GM12878 (cell line): ENCODE measurements around the gene NTPCR. TPM values are rescaled to one million over a fixed set of nuclear protein-coding genes. Genes with fewer than 3 reads are reported as not detected.
"Not testable (repeated sequence)": the region's sequence is repeated elsewhere in the genome, so short reads cannot be mapped to it uniquely, and the experiment has no call there.

Experiments
- ATAC-seq: fragments of 200-7000 bp; cut with Tn5 transposase; 3 replicates; pipeline ENCODE4 v1.9.1; 2020; ENCODE audit warnings: mild to moderate bottlenecking, moderate library complexity
- BruUV-seq: library from RNA; stranded (reverse); fragments of 400-500 nt; replicated peaks from 2 replicates; lab custom pipeline; 2021; lab: Mats Ljungman, UMichigan
- CTCF ChIA-PET: fragments of 300-600 bp; sonication (Branson Sonifier 250); formaldehyde crosslinking; extraction: SDS; loops from one replicate; lab custom pipeline; 2021; ENCODE audit warnings: inconsistent platforms; lab: Yijun Ruan, JAX
- POLR2A ChIA-PET: fragments of 350-600 bp; formaldehyde crosslinking; extraction: SDS; loops from one replicate; lab custom pipeline; 2021; ENCODE audit warnings: inconsistent platforms; lab: Charles Lee
- RAD21 ChIA-PET: fragments of 300-600 bp; sonication (Branson Sonifier 250); formaldehyde crosslinking; loops from one replicate; lab custom pipeline; 2023; ENCODE audit warnings: antibody characterized with exemption; ENCODE audit not compliant: unreplicated experiment; lab: Charles Lee
- SMC1A ChIA-PET: fragments of 300-600 bp; sonication (Branson Sonifier 250); formaldehyde crosslinking; loops from one replicate; lab custom pipeline; 2023; ENCODE audit not compliant: unreplicated experiment, uncharacterized antibody; lab: Charles Lee
- DNase-seq: peaks from one replicate; pipeline ENCODE4 v3.0.0-alpha.2; 2011; ENCODE audit warnings: low read depth, low spot score
- FAIRE-seq: peaks from 3 replicates; lab custom pipeline; 2011; peaks lifted over from hg19 to GRCh38; lab: Jason Lieb, UNC
- H2AFZ ChIP-seq: 2 replicates; pipeline ENCODE4 v1.6.0; 2011; ENCODE audit warnings: low read depth, low read length, control low read depth; ENCODE audit not compliant: control insufficient read depth
- H3K27ac ChIP-seq: 2 replicates; pipeline ENCODE4 v1.5.1; 2011; ENCODE audit warnings: control low read depth; ENCODE audit not compliant: control insufficient read depth, insufficient read depth
- H3K27me3 ChIP-seq, 2 experiments: replicated peaks in 1 of 2; 2 replicates each; pipeline versions ENCODE4 v1.6.0 to v1.6.1; 2011; ENCODE audit warnings: low read length in 1 of 2; ENCODE audit not compliant: control insufficient read depth in 2 of 2, insufficient read depth in 2 of 2
- H3K36me3 ChIP-seq, 2 experiments: 2 replicates each; pipeline ENCODE4 v1.5.1; 2011; ENCODE audit warnings: low read length in 1 of 2; ENCODE audit not compliant: control insufficient read depth in 2 of 2, insufficient read depth in 2 of 2
- H3K4me1 ChIP-seq: 2 replicates; pipeline ENCODE4 v1.6.1; 2011; ENCODE audit warnings: mild to moderate bottlenecking, low read length, moderate library complexity, mixed read lengths; ENCODE audit not compliant: control insufficient read depth, insufficient read depth
- H3K4me2 ChIP-seq: 2 replicates; pipeline ENCODE4 v1.6.0; 2011; ENCODE audit warnings: control low read depth; ENCODE audit not compliant: control insufficient read depth, insufficient read depth
- H3K4me3 ChIP-seq: fragments of 200-600 bp; sonication (generic); 2 replicates; pipeline ENCODE4 v1.5.1; 2016
- H3K79me2 ChIP-seq: 2 replicates; pipeline ENCODE4 v1.6.0; 2011; ENCODE audit warnings: low read length; ENCODE audit not compliant: control insufficient read depth, insufficient read depth
- H3K9ac ChIP-seq: 2 replicates; pipeline ENCODE4 v1.8.0; 2011; ENCODE audit warnings: low read length, control low read depth, mixed read lengths; ENCODE audit not compliant: control insufficient read depth, insufficient read depth
- H3K9me3 ChIP-seq: replicated peaks from 3 replicates; pipeline ENCODE4 v1.5.1; 2011; ENCODE audit warnings: mild to moderate bottlenecking, low read length; ENCODE audit not compliant: control insufficient read depth, insufficient read depth
- H4K20me1 ChIP-seq: 2 replicates; pipeline ENCODE4 v1.6.0; 2011; ENCODE audit not compliant: control insufficient read depth, insufficient read depth
- BCL11A ChIP-seq: IDR thresholded peaks from 2 replicates; pipeline ENCODE4 v1.6.1; 2011; ENCODE audit warnings: low read depth, low read length
- BRCA1 ChIP-seq: IDR thresholded peaks from 2 replicates; pipeline ENCODE4 v1.6.1; 2011; ENCODE audit warnings: low read depth, low read length, improper control_type of control experiment
- CBFB ChIP-seq: IDR thresholded peaks from 2 replicates; pipeline ENCODE4 v1.6.1; 2016; ENCODE audit warnings: antibody characterized with exemption, low read depth
- ZNF217 ChIP-seq: fragments of 450-650 bp; IDR thresholded peaks from 2 replicates; pipeline ENCODE4 v1.6.1; 2017; ENCODE audit warnings: antibody characterized with exemption, mild to moderate bottlenecking
- WGBS: methylation state at CpG from one replicate; pipeline ENCODE4 v1.1.6; 2016; ENCODE audit warnings: low lambda C conversion rate; ENCODE audit not compliant: insufficient replicate concordance, insufficient coverage; ENCODE audit errors: missing lambda C conversion rate; 5-methylcytosine and 5-hydroxymethylcytosine counted together
- in situ Hi-C: fragments of 300-500 bp; cut with MboI; formaldehyde crosslinking; loops from 9 replicates; pipeline ENCODE4 v1.14.3; 2018; ENCODE audit warnings: mixed read lengths
- intact Hi-C: fragments of 100-400 bp; cut with micrococcal nuclease; formaldehyde crosslinking; loops from one replicate; pipeline ENCODE4 v1.14.2; 2022; ENCODE audit not compliant: unreplicated experiment
- polyA plus RNA-seq, 11 experiments: library from polyadenylated mRNA; depleted of rRNA in 4 of 11; unstranded in 6 of 11; stranded (reverse) in 5 of 11; fragments of >200 nt; fragmentation: Nextera tagmentation in 4 of 11; fragmentation: Illumina TruSeq in 1 of 11; extraction: Ambion mirVana in 4 of 11; extraction: Trizol in 1 of 11; gene quantifications; 1 replicate in 1 of 11; 2 replicates in 10 of 11; pipeline versions ENCODE4 v1.2.1 to v1.2.3, GENCODE V29; 2011 to 2016; ENCODE audit warnings: inconsistent platforms in 2 of 11, missing spikeins in 2 of 11, low read depth in 1 of 11
- total RNA-seq, 4 experiments: library from RNA; depleted of rRNA in 3 of 4; stranded (reverse); fragments of >200 nt in 3 of 4; fragmentation: Illumina TruSeq in 1 of 4; extraction: Trizol in 1 of 4; gene quantifications; 2 replicates each; pipeline versions ENCODE4 v1.2.1 to v1.2.3, GENCODE V29; 2013 to 2021
- TF ChIP-seq, protein P1 (sequence below): fragments of 450-650 bp; IDR thresholded peaks from 2 replicates; pipeline ENCODE4 v1.6.1; 2017; ENCODE audit warnings: low read depth, mild to moderate bottlenecking, moderate library complexity

NTPCR gene
- total and polyA plus RNA-seq, 10 of the 15 experiments (the other 5 are each of a cell fraction or from before 2014, with no cell fraction given): 25.4 to 109 (median 56.6) TPM

DNA sequence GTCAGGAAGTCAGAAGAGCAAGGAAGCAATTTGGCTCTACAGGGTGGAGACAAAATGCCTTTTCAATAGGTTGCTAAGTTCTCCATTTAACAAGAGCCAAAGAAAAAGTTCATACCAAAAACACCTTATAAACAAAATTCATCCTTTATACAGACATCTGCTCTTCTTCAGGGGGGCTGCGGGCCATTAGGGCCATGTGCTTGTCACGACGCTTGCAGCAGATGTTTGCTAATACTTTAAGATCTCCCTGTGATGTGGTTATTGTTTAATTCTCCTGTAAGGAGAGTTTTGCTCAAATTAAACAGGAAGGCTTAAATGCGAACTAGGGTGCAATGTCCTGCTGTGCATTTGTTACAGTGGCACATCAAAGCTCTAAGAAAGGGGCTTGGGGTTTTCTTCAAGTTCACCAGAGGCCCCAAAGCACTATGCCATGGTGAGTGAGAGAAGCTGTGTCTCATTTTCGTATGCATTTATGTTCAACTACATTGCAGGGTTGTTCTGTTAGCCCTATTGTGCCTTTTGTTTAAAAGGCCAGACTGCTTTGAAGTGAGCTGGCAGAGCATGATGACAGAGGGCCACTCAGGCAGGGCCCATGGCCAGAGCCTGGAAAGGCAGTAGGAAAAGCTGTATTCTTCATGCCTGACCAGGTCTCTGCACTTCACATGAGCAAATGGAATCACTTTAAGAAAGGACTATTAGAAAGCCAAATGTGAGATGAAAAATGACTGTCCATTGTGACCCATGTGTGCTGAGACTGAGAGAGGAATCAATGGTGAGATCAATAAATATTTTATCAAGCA, 24.8 kb upstream of the NTPCR start (continued):
- TF ChIP-seq ZNF217: no peak
- TF ChIP-seq BCL11A: no peak
- TF ChIP-seq CBFB: no peak
- TF ChIP-seq, protein P1, sequence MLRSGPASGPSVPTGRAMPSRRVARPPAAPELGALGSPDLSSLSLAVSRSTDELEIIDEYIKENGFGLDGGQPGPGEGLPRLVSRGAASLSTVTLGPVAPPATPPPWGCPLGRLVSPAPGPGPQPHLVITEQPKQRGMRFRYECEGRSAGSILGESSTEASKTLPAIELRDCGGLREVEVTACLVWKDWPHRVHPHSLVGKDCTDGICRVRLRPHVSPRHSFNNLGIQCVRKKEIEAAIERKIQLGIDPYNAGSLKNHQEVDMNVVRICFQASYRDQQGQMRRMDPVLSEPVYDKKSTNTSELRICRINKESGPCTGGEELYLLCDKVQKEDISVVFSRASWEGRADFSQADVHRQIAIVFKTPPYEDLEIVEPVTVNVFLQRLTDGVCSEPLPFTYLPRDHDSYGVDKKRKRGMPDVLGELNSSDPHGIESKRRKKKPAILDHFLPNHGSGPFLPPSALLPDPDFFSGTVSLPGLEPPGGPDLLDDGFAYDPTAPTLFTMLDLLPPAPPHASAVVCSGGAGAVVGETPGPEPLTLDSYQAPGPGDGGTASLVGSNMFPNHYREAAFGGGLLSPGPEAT: no peak
- no peak for TF ChIP-seq BRCA1
- TF ChIP-seq, all 136 proteins: peak for 0

DNA sequence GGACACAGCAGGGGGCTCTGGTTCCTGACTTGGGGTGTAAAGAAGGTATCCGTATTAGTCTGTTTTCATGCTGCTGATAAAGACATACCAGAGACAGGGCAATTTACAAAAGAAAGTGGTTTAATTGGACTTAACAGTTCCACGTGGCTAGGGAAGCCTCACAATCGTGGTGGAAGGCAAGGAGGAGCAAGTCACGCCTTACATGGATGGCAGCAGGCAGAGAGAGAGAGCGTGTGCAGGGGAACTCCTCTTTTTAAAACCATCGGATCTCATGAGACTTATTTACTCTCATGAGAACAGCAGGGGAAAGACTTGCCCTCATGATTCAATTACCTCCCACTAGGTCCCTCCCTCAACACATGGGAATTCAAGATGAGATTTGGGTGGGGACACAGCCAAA, 23.2 kb upstream of the NTPCR start:
- H3K4me2 ChIP-seq, H3K27me3 ChIP-seq, H3K9ac ChIP-seq, POLR2A ChIA-PET, H3K4me3 ChIP-seq, intact Hi-C loops, FAIRE-seq, H3K79me2 ChIP-seq, in situ Hi-C loops, CTCF ChIA-PET, ATAC-seq, H3K36me3 ChIP-seq, H3K27ac ChIP-seq, H3K4me1 ChIP-seq, H4K20me1 ChIP-seq, H2AFZ ChIP-seq, BruUV-seq, RAD21 ChIA-PET, H3K9me3 ChIP-seq, DNase-seq: not testable (repeated sequence)
- SMC1A ChIA-PET: interaction anchor here (1.0 to 1.4 kb wide), 2 partner anchors 9 to 15 kb away, joined by 3 read pairs; no protein-coding TSS in a partner anchor
- WGBS: 23% methylated on average over 4 of the region's 6 CpGs
